Gastrocnemius medialis (tissue), 4 donors: ENCODE data around the gene KIRREL3.

Experiments
- POLR2A ChIP-seq, 2 donors: fragments of 450-650 bp; IDR thresholded peaks; one replicate each; pipeline ENCODE4 v1.6.1; 2017; ENCODE audit warnings: antibody characterized with exemption in 2 of 2, mild to moderate bottlenecking in 2 of 2, moderate library complexity in 2 of 2
- TF ChIP-seq, protein P1 (sequence below), 5 experiments: fragments of 450-650 bp in 3 of 5; fragments of 200-600 bp in 2 of 5; sonication (generic) in 2 of 5; IDR thresholded peaks in 4 of 5; conservative IDR thresholded peaks in 1 of 5; 1 replicate in 4 of 5; 2 replicates in 1 of 5; pipeline ENCODE4 v1.5.1; 2016 to 2019; ENCODE audit warnings: antibody characterized with exemption in 5 of 5, mild to moderate bottlenecking in 3 of 5, moderate library complexity in 3 of 5

DNA sequence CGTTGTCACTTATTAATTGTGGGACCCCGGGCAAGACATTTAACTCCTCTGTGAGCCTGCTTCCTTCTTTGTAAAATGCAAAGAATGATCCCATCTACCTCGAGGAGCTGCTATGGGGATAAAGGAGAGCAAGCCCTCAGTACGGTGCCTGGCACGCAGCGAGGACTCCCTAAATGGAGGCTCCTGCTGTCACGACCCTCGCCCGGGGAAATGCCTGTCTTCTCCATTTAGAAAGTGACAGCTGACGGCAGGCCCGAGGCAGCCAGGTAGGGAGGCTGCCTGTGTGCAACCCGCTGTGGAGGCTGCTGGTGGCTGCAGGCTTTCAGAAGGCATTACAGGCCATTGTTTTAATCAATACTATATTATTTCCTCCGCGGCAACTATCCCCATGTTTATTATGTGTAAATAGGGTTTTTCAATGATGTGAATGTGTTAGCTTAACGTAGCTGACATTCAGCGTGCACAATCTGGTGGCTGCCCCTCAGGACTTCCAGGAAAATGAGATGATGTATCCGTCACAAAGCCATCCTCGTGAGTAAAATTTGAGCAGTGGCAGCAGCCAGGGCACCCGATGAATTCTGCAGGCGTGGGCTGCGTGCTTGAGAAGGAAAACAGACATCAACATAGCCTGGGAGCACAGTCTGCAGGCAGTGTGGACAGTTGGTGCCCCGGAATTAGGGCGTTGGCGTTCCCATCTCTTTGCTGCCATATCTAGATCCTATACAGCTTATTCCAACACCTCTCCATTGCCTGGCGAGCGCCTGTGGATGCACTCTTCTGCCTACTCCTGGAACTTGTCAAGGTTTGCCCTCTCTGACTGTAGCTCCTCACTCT, 416.8 kb downstream of the KIRREL3 start:
- no peak for TF ChIP-seq POLR2A (IDR thresholded peaks at IDR 0.05)
- TF ChIP-seq, protein P1, sequence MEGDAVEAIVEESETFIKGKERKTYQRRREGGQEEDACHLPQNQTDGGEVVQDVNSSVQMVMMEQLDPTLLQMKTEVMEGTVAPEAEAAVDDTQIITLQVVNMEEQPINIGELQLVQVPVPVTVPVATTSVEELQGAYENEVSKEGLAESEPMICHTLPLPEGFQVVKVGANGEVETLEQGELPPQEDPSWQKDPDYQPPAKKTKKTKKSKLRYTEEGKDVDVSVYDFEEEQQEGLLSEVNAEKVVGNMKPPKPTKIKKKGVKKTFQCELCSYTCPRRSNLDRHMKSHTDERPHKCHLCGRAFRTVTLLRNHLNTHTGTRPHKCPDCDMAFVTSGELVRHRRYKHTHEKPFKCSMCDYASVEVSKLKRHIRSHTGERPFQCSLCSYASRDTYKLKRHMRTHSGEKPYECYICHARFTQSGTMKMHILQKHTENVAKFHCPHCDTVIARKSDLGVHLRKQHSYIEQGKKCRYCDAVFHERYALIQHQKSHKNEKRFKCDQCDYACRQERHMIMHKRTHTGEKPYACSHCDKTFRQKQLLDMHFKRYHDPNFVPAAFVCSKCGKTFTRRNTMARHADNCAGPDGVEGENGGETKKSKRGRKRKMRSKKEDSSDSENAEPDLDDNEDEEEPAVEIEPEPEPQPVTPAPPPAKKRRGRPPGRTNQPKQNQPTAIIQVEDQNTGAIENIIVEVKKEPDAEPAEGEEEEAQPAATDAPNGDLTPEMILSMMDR (IDR thresholded peaks at IDR 0.05 in 4 of 5, conservative IDR thresholded peaks at IDR 0.05 in 1 of 5): no peak
